HG02970 (cell line): ENCODE results near the gene SELENOM.
"Not testable (repeated sequence)": the region's sequence is repeated elsewhere in the genome, so short reads cannot be mapped to it uniquely, and the experiment has no call there.

Experiments used
- ATAC-seq: cut with Tn5 transposase; IDR thresholded peaks from one replicate; pipeline ENCODE4 v1.9.1; 2021; ENCODE audit warnings: mild to moderate bottlenecking, moderate library complexity, moderate number of reproducible peaks; ENCODE audit not compliant: unreplicated experiment, low FRiP score

The SELENOM gene

DNA sequence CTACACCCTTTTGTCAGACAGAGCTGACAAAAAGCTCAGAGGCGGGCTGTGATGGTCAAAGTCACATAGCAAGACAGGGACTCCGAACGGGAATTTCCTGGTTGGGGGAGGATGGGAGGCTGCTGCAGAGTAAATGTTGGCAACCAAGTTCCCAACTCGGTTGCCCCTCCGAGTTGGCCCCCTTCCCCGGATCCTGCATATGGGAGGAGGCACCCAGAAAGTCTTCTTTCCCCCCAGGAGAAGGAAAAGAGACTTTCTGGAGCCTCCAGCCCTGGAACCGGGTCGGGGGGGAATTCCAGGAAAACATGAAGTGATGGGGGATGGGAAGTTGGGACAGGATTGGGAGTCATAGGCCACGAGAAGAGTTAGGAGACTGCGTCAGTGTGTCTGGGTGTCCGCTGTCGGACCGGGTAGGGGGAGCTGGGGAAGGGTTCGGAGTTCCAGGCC, 614 bp downstream of the SELENOM start:
- ATAC-seq = no peak

DNA sequence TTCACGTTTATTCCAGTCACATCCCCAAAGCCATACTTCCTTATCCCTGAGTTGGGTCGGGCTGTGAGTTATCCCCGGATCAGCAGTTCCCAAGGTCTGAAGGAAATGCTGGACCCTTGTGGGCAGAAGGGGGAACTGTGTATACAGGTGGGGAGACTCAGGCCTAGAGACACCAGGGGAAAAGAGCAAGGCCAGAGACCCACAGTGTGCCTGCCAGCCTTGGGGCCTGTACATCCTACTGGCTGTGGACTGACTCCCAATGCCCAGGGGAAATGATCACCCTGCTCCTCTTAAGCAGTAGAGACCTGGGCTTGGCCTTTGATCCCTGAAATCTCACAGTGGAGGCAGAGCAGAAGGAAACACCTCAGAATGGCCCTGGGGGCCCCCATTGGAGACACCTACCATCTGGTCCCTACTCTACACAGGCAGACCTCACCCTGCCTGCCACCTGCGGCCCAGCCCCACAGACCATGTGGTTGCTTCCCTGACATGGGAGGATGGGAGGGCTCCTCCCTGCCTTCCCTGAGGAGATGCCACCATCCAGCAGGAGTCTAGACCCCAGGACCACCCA, 1.3 kb downstream of the SELENOM start:
- ATAC-seq = no peak

DNA sequence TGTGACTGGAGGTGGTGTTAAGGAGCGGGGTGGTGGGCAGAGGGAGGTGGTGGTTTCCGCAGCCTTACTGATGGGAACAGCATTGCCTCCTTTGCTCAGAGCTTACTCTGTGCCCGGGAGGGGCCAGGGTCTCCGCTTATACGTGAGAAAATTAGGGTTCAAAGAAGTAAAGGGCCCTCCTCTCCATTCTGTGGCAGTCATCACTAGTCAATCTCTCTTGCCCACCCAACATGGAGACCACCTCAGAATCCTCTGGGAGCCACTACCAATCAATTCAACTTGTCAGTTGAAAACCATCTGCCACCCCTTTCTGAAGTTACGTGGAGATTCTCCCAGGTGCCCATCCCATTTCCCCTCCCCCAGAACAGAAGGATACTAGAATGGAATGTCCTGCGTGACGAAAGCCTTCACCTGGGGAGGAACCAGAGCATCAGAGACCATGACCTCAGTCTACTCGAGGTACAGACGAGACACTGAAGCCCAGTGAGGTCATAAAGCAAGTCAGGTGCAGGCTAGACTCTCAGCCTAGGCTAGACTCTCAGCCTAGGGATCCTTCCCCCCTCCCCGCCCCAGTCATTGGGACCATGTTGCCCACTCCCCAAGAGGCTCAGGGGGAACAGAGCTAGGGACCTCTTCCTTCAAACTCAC, 2.0 kb downstream of the SELENOM start:
- no peak for ATAC-seq

DNA sequence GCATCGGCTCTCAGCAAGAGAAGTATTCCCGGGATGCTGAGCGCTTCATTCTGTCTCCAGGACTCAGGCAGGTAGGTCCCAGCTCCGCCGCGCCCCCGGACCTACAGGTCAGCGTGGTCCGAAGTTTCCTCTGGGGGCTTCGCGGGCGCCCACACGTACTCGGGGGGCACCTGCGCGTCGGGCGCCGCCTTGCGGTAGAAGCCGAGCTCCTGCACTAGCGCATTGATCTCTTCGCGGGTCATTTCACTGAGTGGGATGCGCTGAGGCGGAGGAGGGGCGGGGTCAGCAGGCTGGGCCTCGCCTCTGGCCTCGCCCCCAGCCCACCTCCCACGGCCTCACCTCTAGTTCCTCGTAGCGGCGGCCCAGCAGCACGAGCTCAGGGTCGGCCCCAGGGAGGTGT, 2.5 kb downstream of the SELENOM start:
- no peak for ATAC-seq

DNA sequence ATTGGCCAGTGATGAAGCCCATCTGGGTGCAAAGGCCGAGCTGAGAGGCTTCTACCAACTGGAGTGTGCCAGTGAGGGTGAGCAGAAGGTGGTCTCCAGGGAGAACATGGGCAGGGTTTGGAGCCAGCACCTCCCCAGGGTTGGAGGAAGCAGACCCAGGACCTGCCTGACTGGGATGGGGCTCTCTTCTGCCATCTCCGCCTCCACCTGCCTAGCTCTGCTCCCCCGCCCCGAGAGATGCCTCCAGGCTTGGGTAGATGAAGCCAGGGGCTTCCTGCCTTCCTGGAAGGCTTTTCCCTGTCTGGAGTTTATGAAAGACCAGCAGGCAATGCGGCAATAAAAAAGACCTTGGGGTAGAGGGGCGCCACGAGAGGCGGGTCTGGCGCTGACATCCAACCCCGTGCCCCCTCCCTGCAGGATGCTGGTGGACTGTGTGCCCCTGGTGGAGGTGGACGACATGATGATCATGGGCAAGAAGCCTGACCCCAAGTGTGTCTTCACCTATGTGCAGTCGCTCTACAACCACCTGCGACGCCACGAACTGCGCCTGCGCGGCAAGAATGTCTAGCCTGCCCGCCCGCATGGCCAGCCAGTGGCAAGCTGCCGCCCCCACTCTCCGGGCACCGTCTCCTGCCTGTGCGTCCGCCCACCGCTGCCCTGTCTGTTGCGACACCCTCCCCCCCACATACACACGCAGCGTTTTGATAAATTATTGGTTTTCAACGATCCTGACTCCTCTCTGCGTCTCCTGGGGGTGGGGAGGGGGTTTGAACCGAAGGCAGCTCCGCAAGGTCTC, 3.3 kb downstream of the SELENOM start:
- no peak for ATAC-seq

DNA sequence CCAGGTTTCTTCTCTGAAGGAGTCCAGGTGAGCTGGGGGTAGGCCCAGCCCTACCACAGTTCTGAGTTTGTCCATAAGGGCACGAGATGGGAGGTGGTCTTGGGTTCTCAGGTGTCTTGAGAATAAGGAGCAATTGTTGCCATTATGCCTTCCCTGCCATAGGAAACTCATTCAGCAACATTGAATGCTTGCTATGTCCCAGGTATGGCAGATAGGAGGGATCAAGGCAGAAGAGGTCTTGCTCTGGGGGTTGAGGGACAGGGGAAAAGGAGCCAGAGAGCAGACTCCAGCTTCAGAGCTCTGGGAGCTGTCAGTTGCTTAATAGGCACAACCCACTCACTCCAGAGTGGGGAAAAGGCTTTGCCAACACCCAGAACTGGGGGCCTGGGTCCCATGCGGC, 4.3 kb downstream of the SELENOM start:
- ATAC-seq = no peak

DNA sequence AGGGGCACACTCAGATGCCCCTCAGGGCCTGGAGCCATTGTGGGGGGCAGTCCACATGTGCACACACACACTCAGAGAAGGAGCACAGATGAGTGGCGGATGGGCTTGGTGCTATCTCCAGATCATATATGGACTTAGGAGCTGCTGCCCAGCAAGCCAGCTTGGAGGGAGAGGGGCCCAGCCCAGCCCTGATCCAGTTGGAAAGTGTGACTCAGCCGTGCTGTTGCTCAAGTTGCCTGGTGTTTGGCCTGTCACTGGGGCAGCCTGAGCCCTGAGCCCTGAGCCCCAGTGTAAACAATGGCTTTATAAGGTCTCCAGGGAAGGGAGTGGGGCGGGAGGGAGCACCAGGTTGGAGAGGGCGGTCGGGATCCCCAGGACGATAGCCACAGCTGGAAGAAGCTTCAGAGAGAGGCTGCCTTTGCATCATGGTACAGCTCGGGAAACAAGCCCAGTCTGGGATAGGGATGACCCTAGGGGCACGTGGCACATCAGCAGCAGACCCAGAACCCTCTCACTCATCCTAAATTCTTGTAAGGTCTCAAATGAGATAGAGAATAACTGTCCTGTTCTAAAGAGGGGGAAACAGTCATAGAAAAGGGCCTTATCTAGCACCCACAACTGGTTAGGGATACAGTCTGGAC, 4.8 kb downstream of the SELENOM start:
- ATAC-seq = no peak

DNA sequence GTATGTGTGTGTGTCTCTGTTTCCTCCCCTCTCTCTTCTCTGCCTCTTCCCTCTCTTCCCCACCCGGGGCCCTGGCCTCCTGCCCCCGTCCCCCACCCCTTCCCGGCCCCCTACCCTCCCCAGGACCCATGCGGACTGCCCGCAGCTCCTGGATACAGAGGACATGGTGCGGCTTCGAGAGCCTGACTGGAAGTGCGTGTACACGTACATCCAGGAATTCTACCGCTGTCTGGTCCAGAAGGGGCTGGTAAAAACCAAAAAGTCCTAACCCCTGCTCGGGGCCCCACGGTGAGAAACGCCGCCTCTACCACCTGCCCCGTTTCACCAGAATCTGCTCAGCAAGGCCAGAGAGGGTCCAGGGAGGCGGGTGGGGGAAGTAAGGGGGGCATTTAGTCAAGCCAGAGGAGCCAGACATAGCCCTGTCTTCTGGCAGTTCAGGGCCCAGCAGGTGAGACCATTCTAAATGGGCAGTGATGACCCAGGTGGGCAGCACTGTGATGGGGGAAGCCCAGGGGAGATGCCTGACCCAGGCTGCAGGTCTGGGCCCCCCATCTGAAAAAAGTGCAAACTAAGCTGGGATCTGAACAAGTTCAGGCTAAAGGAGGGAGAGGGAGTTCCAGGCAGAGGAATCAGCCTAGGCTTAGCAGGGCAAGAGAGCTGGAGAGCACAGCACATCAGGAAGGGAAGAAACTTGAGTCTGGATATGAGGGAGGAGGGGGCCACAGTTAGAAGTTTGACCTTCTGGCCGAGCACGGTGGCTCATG, 6.4 kb downstream of the SELENOM start:
- no peak for ATAC-seq

DNA sequence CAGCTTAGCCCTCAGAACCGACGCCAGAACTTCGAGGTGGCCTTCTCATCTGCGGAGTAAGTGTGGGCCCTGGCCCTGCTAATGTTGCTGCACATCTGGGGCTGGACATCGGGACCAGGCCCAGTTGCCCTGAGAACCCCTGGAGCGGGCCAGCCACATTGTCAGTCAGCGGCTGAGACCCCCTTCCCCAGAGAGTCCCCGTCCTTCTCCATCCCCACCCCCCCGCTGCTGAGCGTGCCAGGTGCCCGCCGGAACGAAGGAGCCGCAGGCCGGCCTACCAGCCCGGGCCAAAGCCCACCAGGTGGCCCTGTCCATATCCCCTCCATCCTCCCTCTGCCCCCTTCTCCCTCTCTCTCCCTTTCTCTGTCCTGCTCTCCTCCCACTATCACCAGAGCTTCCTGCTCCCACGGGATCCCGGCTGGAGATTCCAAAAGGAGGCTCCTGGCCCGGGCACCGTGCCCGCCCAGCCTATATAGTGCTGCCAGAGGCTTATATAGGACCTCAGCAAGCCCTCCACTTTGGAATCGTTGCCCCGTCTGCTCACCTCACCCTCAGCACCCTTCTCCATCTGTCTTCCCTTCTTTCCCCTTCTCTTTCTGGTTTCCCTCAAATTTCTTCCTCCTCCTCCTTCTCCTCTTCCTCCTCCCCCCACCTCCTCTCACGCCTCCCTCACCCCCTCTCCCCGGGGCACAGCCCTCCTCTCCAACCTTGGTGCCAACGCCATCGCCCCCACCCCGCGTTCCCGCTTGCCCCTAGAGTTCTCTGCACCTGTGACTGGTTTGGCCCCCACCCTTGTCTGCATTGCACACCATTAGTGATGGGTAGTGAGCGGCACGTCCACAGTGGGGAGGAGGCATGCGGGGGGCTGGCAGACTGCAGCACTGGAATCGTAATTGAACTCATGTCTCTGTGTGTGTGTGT, 7.3 kb downstream of the SELENOM start:
- ATAC-seq = no peak

DNA sequence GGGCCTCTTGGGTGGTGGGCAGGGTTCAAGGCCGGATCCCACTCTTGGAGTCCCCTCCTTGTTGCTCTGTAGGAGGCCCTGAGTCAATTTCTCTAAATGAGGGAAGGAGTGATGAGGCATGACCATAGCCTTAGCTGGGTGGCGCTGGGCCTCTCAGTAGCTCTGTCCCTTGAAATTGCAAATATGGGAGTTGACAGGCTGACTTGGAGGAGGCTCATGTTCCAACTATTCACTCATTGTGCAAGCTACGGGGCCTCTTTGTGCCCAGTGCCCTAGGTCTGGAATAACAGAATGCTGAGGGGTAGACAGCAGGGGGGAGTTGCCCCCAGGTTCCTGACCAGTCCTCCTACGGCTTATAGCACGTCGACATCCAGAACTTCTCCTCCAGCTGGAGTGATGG, 8.0 kb downstream of the SELENOM start:
- ATAC-seq = no peak

DNA sequence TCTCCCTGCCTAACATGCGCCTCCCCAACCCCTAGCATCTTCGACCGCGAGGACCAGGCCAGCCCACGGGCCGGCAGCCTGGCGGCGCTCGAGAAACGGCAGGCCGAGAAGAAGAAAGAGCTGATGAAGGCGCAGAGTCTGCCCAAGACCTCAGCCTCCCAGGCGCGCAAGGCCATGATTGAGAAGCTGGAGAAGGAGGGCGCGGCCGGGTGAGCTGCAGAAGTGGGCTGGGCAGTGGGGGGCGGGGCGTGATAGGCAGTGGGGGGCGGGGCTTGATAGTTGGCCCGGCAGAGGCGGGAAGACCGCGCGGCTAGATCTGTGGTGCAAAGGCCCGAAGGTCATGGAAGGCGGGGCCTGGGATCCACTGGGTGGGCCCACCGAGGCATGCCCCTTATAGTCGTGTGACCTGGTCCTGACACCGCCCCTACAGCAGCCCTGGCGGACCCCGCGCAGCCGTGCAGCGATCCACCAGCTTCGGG, 8.7 kb downstream of the SELENOM start:
- no peak for ATAC-seq

DNA sequence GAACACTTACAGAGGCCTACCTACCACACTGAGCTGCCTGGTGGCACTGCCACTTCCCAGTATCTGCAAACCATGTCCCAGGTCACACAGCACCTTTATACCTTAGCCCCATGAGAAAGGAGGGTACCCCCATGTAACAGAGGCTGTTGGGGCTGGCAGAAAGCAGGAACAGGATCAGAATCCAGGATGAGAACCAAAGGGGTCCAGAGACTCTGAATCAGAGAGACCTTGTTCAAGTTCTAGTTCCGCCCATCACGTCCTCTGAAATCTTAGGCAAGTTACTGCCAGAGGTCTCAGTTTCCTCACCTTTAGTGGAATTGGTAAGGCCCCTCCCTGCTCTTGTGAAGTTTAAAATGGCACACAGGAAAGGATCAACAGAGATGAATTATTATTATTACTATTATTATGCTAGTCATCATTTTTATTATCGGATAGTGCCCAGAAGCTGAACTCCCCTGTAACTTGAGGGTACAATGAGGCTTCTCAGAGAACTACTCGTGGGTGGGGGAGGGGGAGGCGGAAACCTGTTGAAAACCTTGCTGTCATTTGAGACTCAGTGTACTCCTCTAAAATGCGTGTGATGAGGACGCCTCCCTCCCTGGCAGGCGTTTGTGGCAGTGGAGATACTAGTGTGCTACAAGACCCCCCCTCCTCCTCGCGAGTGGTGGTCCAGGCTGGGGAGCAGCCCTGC, 9.3 kb downstream of the SELENOM start:
- no peak for ATAC-seq

DNA sequence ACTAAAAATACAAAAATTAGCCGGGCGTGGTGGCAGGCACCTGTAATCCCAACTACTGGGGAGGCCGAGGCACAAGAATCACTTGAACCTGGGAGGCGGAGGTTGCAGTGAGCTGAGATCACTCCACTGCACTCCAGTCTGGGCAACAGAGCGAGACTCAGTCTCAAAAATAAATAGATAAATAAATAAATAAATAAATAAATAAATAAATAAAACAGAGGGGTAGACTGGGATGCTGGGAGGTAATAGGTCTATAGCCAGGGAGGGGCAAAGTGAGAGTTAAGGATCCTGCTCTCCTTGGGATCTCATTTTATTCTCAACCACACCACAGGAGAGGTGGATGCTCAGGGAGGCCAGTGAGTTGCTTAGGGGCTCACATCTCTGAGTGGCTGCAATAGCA, 9.8 kb downstream of the SELENOM start:
- ATAC-seq = not testable (repeated sequence)

DNA sequence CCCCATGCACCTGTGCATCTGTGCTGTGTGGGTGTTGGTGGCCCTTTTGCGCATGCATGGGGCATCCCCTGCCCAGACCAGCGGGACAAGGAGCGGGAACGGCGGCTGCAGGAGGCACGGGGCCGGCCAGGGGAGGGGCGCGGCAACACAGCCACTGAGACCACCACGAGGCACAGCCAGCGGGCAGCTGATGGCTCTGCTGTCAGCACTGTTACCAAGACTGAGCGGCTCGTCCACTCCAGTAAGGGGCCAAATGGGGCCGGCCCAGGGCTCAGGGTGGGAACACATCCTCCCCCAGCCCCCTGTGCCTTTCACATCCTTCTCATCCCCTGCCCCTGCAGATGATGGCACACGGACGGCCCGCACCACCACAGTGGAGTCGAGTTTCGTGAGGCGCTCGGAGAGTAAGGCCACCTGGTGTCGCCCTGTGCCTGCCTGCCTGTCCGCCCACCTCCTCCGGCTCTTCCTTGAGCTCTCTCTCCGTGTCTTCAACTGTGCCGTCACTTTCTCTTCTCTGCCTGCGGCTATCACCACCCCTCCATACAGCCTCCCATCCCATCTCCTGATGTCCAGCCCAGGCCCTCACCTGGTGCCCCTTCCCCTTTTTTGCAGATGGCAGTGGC, 10.6 kb downstream of the SELENOM start:
- ATAC-seq = no peak

DNA sequence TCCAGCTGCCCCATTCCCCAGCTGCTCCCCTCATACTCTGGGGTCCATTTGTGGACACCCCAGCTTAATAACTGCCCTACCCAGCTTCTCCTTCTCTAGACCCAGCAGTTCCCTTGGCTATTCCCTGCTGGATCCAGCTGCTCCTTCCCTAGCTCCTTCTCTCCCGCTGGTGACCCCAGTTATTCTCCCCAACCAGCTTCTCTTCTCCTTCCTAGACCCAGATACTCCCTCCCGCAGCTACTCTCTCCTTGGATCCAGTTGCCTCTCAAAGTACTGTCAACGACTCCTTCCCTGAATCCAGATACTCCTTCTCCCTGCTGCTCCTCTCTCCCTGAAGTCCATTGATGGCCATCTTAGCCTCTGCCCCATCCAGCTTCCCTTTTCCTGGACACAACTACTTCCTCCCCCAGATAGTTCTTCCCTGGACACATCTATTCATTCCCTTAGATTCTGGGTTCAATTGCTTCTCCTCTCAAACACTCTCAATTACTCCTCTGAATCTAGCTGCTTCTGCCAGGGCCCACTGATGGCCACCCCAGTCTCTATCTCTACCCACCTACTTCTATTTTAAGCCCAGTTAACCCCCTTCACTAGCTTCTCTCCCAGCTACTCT, 11.6 kb downstream of the SELENOM start:
- no peak for ATAC-seq

DNA sequence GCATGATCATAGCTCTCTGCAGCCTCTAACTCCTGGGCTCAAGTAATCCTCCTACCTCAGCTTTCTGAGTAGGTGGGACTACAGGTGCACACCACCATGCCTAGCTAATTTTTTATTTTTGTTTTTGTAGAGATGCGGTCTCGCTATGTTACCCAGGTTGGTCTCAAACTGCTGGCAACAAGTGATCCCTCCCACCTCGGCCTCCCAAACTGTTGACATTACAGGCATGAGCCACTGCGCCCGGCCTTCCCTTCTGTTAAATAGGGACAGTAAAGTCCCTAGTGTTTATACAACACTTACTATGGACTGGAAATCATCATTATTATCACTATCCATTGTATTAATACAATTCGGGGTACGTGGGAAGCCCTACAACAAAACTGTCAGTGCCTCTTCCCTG, 12.6 kb downstream of the SELENOM start:
- no peak for ATAC-seq

DNA sequence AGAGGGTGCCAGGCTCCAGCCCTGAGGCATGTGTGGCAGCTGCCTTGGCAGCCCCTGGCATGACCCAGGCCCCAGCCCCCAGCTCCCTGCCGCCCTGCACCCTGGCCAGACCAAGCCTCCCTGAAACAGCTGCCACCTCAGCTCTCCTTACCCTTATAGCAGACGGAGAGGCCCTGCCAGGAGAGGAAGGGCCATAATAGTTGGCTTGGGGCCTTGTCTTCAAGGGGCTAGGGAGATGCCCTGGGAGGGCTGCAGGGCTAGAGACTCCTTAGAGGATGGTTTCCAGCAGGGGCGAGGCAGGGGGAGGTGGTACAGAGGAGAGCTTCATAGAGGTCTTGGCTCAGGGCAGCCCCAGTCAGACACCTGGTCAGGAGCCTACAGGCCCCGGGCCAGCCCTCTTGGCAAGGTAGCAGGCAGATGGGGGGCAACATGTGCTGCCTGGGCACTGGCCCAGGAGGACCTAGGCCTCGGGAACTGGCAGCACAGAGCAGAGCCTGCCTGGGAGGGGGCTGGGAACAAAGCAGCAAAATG, 13.3 kb downstream of the SELENOM start:
- no peak for ATAC-seq
